ENCODE measurements around the gene FAT1. TPM values are rescaled to one million over a fixed set of nuclear protein-coding genes. Genes with fewer than 3 reads are reported as not detected.

Gene FAT1
- polyA plus RNA-seq, 1 donor from 2014 or later, result 19.8 TPM

- Histone ChIP-seq H3K27me3 (ENCODE audit: insufficient read depth, low read depth, low read length) (peaks cover 16% of the 10 kb centered on the region), H3K4me3 (ENCODE audit: low read length) (peak overlapping the region; percentile 91), H4K20me1 (ENCODE audit: insufficient read depth) (no peaks in the 10 kb centered on the region), H3K79me2 (replicated peaks; ENCODE audit: insufficient read depth, low read length) (peaks cover 20% of the 10 kb centered on the region), H3K36me3 (ENCODE audit: insufficient read depth, low read length) (no peaks in the 10 kb centered on the region), H3K4me2 (ENCODE audit: low read length) (peak overlapping the region; percentile 100), H3K9ac (ENCODE audit: low read length) (peak overlapping the region; percentile 62), H3F3A (ENCODE audit: insufficient read depth, low read length, poor library complexity, severe bottlenecking) (no peaks in the 10 kb centered on the region), H3K9me3 (ENCODE audit: low read length) (no peaks in the 10 kb centered on the region), H3K27ac (ENCODE audit: low read length) (peak overlapping the region; percentile 38), H2AFZ (ENCODE audit: low read depth, low read length) (peak overlapping the region; percentile 59), H3K9me2 (ENCODE audit: insufficient read depth, low read length) (no peaks in the 10 kb centered on the region)
- TF ChIP-seq EZH2 (IDR thresholded peaks at IDR 0.05; ENCODE audit: borderline replicate concordance, insufficient read depth, low read length, poor library complexity, severe bottlenecking) (no peak), CTCF (IDR thresholded peaks at IDR 0.05; ENCODE audit: poor library complexity, severe bottlenecking) (peak; percentile 92), EP300 (conservative IDR thresholded peaks at IDR 0.05; ENCODE audit: poor library complexity, severe bottlenecking) (peak; percentile 11), TAF1 (IDR thresholded peaks at IDR 0.05; ENCODE audit: low read depth) (no peak), RAD21 (conservative IDR thresholded peaks at IDR 0.05) (peak; percentile 90), REST (IDR thresholded peaks at IDR 0.05; ENCODE audit: borderline replicate concordance) (peak; percentile 50), POLR2AphosphoS5 (IDR thresholded peaks at IDR 0.05) (peak; percentile 24), SMC3 (conservative IDR thresholded peaks at IDR 0.05; ENCODE audit: poor library complexity) (peak; percentile 84), MXI1 (conservative IDR thresholded peaks at IDR 0.05; ENCODE audit: poor library complexity, severe bottlenecking) (peak; percentile 44)
These were observed 2.1 kb upstream of the FAT1 start for GRCh38 chr4:186725469-186726425.

GRCh38 chr4:186724864-186725468, 1.3 kb upstream of the FAT1 start:
- Histone ChIP-seq H3K9me2 (ENCODE audit: insufficient read depth, low read length) (no peaks in the 10 kb centered on the region), H3K4me2 (ENCODE audit: low read length) (peak overlapping the region; percentile 100), H3K36me3 (ENCODE audit: insufficient read depth, low read length) (no peaks in the 10 kb centered on the region), H2AFZ (ENCODE audit: low read depth, low read length) (no peak overlapping the region), H4K20me1 (ENCODE audit: insufficient read depth) (no peaks in the 10 kb centered on the region), H3K4me3 (ENCODE audit: low read length) (peak overlapping the region; percentile 91), H3K79me2 (replicated peaks; ENCODE audit: insufficient read depth, low read length) (peaks cover 28% of the 10 kb centered on the region), H3F3A (ENCODE audit: insufficient read depth, low read length, poor library complexity, severe bottlenecking) (no peaks in the 10 kb centered on the region), H3K9me3 (ENCODE audit: low read length) (no peaks in the 10 kb centered on the region), H3K27ac (ENCODE audit: low read length) (no peak overlapping the region), H3K9ac (ENCODE audit: low read length) (peak overlapping the region; percentile 62), H3K27me3 (ENCODE audit: insufficient read depth, low read depth, low read length) (peaks cover 16% of the 10 kb centered on the region)
- TF ChIP-seq POLR2AphosphoS5 (IDR thresholded peaks at IDR 0.05) (no peak), EZH2 (IDR thresholded peaks at IDR 0.05; ENCODE audit: borderline replicate concordance, insufficient read depth, low read length, poor library complexity, severe bottlenecking) (no peak), EP300 (conservative IDR thresholded peaks at IDR 0.05; ENCODE audit: poor library complexity, severe bottlenecking) (no peak), CTCF (IDR thresholded peaks at IDR 0.05; ENCODE audit: poor library complexity, severe bottlenecking) (no peak), REST (IDR thresholded peaks at IDR 0.05; ENCODE audit: borderline replicate concordance) (no peak), MXI1 (conservative IDR thresholded peaks at IDR 0.05; ENCODE audit: poor library complexity, severe bottlenecking) (no peak), RAD21 (conservative IDR thresholded peaks at IDR 0.05) (no peak), TAF1 (IDR thresholded peaks at IDR 0.05; ENCODE audit: low read depth) (no peak), SMC3 (conservative IDR thresholded peaks at IDR 0.05; ENCODE audit: poor library complexity) (no peak)

All from neural cell (in vitro differentiated cells).